ENCODE measurements around the gene APC.

APC gene

GRCh38 chr5:112800891-112801290, 63.2 kb downstream of the APC start:
- DNase-seq (ENCODE audit: low spot score): no peak
- no peak for TF ChIP-seq CTCF (IDR thresholded peaks at IDR 0.05; ENCODE audit: borderline replicate concordance, control extremely low read depth, extremely low read depth, insufficient read depth, missing control alignments)
- in situ Hi-C loops (cut with MboI; ENCODE audit: low sequenced_read_pairs, unreplicated experiment): no loop called here

GRCh38 chr5:112811023-112811422, 73.3 kb downstream of the APC start:
- no peak for TF ChIP-seq CTCF (IDR thresholded peaks at IDR 0.05; ENCODE audit: borderline replicate concordance, control extremely low read depth, extremely low read depth, insufficient read depth, missing control alignments)
- in situ Hi-C loops (cut with MboI; ENCODE audit: low sequenced_read_pairs, unreplicated experiment): no loop called here
- no peak for DNase-seq (ENCODE audit: low spot score)

- no peak for DNase-seq (ENCODE audit: low spot score)
- no peak for TF ChIP-seq CTCF (IDR thresholded peaks at IDR 0.05; ENCODE audit: borderline replicate concordance, control extremely low read depth, extremely low read depth, insufficient read depth, missing control alignments)
- in situ Hi-C loops (cut with MboI; ENCODE audit: low sequenced_read_pairs, unreplicated experiment): no loop called here
These were observed 74.9 kb downstream of the APC start for GRCh38 chr5:112812549-112812948.

- in situ Hi-C loops (cut with MboI; ENCODE audit: low sequenced_read_pairs, unreplicated experiment): no loop called here
- TF ChIP-seq CTCF (IDR thresholded peaks at IDR 0.05; ENCODE audit: borderline replicate concordance, control extremely low read depth, extremely low read depth, insufficient read depth, missing control alignments): no peak
These were observed 82.6 kb downstream of the APC start for GRCh38 chr5:112820246-112820645.

GRCh38 chr5:112822456-112822855, 84.8 kb downstream of the APC start:
- TF ChIP-seq CTCF (IDR thresholded peaks at IDR 0.05; ENCODE audit: borderline replicate concordance, control extremely low read depth, extremely low read depth, insufficient read depth, missing control alignments): no peak
- in situ Hi-C loops (cut with MboI; ENCODE audit: low sequenced_read_pairs, unreplicated experiment): no loop called here
- no peak for DNase-seq (ENCODE audit: low spot score)

More at GRCh38 chr5:112820246-112820645, 82.6 kb downstream of the APC start:
- no peak for DNase-seq (ENCODE audit: low spot score)

- TF ChIP-seq CTCF (IDR thresholded peaks at IDR 0.05; ENCODE audit: borderline replicate concordance, control extremely low read depth, extremely low read depth, insufficient read depth, missing control alignments): no peak
- in situ Hi-C loops (cut with MboI; ENCODE audit: low sequenced_read_pairs, unreplicated experiment): no loop called here
- DNase-seq (ENCODE audit: low spot score): no peak
These were observed 85.5 kb downstream of the APC start for GRCh38 chr5:112823181-112823580.

GRCh38 chr5:112823656-112824055, 86.0 kb downstream of the APC start:
- DNase-seq (ENCODE audit: low spot score): no peak
- no peak for TF ChIP-seq CTCF (IDR thresholded peaks at IDR 0.05; ENCODE audit: borderline replicate concordance, control extremely low read depth, extremely low read depth, insufficient read depth, missing control alignments)
- in situ Hi-C loops (cut with MboI; ENCODE audit: low sequenced_read_pairs, unreplicated experiment): no loop called here

All from GM13976 (cell line).